Cortex of kidney (tissue), 1 donor: Measurements from ENCODE around the gene MAP3K20.
"Not testable (repeated sequence)": the region's sequence is repeated elsewhere in the genome, so short reads cannot be mapped to it uniquely, and the experiment has no call there.

ENCODE experiments used
- DNase-seq: peaks from one replicate; lab custom pipeline; 2025; lab: John Stamatoyannopoulos, UW

Gene MAP3K20

GRCh38 chr2:173161507-173161906, 85.9 kb downstream of the MAP3K20 start:
- DNase-seq, result no peak

- DNase-seq, result not testable (repeated sequence)
These were observed 87.7 kb downstream of the MAP3K20 start for GRCh38 chr2:173163357-173163756.

GRCh38 chr2:173164396-173164795, 88.8 kb downstream of the MAP3K20 start:
- DNase-seq, result no peak

GRCh38 chr2:173165443-173166238, 90.0 kb downstream of the MAP3K20 start:
- DNase-seq, result no peak

GRCh38 chr2:173171321-173171720, 95.7 kb downstream of the MAP3K20 start:
- no peak for DNase-seq

- DNase-seq, result no peak
These were observed 96.4 kb downstream of the MAP3K20 start for GRCh38 chr2:173171924-173172643.

GRCh38 chr2:173174339-173174738, 98.7 kb downstream of the MAP3K20 start:
- not testable (repeated sequence) for DNase-seq

DNA sequence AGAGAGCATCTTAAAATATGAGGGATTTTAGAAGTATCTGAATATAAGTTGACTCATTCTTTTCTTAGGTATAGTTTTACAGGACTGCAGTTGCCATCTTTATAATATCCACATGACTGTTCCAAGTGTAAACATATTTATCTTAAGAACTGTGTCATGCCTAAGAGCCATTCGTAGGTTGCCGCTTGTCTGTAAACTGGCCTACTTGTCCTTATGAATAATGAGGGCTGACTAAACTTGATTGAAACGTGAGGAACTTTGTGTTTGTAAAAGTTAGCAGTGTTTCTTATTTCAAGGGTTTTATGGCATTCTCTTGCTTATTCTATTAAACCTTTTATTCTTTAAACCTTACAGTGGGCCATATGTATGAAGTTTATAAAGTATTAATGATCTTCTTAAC, 99.6 kb downstream of the MAP3K20 start:
- no peak for DNase-seq

GRCh38 chr2:173181982-173182381, 106.3 kb downstream of the MAP3K20 start:
- no peak for DNase-seq

DNA sequence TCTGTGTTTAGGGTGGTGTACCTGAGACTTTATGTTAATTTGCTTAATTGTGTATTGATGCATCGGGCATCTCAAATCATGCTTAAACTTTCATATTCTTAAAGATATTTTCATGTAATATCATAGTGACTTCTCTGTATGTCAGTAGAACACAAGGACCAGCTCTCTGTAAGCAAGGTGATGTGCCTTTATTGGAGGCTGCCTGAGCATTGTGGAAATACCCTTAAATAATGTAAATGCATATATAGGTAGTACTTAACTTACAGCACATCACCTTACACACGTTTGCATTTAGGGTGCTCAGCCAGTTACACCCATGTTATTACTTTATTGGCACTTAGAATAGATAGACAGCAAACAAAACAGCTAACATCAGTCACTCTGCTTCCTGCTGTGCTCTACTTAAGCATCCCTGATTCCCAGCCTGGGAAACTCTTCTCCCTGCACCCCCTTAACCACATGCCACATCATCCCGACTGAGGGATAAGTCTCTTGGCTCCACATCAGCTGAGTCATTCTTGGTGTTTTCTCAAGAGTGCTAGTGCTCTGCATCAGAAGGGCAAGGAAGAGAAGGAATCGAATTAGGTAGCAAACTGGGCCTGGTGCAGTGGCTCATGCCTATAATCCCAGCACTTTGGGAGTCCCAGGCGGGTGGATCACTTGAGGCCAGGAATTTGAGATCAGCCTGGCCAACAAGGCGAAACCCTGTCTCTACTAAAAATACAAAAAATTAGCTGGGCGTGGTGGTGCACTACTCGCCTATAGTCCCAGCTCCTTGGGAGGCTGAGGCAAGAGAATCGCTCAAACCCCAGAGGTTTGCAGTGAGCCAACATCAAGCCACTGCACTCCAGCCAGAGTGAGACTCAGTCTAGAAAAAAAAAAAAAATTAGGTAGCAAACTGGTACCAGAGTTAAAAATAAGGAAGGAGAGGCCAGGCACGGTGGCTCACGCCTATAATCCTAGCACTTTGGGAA, 108.7 kb downstream of the MAP3K20 start:
- DNase-seq, result no peak

GRCh38 chr2:173185437-173185836, 109.8 kb downstream of the MAP3K20 start:
- no peak for DNase-seq

- DNase-seq, result no peak
These were observed 112.5 kb downstream of the MAP3K20 start for GRCh38 chr2:173187941-173188788.

- DNase-seq, result no peak
These were observed 116.0 kb downstream of the MAP3K20 start for GRCh38 chr2:173191601-173192000.

GRCh38 chr2:173192071-173192470, 116.4 kb downstream of the MAP3K20 start:
- DNase-seq, result no peak

GRCh38 chr2:173193925-173194324, 118.3 kb downstream of the MAP3K20 start:
- DNase-seq, result no peak

GRCh38 chr2:173195100-173195499, 119.5 kb downstream of the MAP3K20 start:
- no peak for DNase-seq

- DNase-seq, result no peak
These were observed 120.4 kb downstream of the MAP3K20 start for GRCh38 chr2:173196080-173196479.

- DNase-seq, result no peak
These were observed 121.0 kb downstream of the MAP3K20 start for GRCh38 chr2:173196638-173197037.

DNA sequence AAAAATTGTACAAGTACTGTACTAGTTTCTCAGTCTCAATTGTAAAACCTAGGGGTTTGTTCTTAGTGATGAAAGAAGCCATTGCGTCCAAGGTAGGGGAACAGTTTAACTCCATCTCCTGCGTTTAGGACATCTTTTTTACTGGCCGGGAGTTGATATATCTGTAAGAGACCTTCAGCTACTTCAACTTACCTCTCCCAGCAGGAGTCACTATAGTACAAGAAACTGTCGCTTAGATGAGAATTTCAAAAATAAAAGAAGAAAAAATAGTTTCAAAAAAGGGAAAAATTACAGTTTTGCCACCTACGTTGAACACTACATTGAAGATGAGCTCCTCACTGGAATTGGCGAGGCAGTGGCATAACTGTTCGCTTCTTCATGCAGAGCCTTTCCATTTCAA, 122.7 kb downstream of the MAP3K20 start:
- no peak for DNase-seq

GRCh38 chr2:173199294-173199693, 123.6 kb downstream of the MAP3K20 start:
- DNase-seq, result no peak

DNA sequence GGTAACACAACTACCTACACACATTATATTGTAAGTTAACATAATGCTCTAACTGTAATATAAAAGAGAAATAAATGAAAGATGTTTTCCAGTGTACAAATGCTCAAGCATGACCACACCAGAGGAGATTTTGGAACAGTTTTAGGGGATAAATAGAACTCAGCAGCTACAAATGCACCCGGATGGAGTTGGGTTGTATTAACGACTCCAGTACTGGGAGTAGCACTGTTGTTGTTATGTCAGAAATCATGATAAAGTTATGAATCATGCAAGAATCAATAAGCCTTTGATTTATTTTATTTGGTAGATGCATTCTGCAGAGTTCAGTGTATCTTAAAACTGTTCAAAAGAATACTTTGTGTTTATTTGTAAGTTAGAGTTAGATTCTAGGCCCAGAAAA, 126.9 kb downstream of the MAP3K20 start:
- no peak for DNase-seq
